ENCODE measurements around the gene SDR39U1.
A peak's percentile ranks its signal among the peaks of the same experiment; 100 is the strongest.

The SDR39U1 gene

DNA sequence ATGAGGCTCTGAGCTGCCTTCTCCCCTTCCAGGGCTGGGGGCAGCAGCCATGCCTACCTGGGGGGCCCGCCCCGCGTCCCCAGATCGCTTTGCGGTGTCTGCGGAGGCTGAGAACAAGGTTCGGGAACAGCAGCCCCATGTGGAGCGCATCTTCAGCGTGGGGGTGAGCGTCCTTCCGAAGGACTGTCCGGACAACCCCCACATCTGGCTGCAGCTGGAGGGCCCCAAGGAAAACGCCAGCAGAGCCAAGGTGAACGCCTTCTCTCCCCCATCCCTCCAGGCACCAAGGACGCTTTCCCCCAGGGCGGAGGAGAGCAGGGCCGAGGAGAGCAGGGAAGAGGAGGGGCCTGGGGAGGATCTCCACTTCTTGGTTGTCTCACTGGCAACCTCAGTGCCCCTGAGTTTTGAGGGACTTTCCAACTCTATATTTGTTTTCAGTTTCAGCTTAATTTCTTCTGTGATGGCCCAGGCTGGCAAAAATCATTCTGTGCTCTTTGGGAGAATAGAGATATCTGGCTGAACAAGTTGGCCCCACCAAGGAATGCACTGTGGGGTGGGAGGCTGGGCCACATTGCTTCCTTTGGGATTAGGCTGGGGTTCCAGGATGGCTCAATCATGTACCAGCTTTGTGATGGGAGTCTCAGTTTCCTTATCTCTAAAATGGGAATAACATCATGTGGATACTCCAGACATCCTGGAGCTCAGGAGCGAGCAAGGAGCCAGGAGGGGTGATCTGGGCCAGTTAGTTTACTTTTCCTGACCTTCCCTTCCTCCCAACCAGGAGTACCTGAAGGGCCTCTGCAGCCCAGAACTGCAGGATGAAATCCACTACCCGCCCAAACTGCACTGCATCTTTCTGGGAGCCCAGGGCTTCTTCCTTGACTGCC, 11.7 kb downstream of the SDR39U1 start:
- peaks cover 29% of the 10 kb centered on the region for H3K79me2 ChIP-seq (ENCODE audit: control insufficient read depth, low read length)
- peaks cover 6% of the 10 kb centered on the region; the same call in 1 of the 2 replicates for H4K20me1 ChIP-seq (ENCODE audit: control insufficient read depth, insufficient read depth, low read depth, low read length)
- peak overlapping the region; percentile 94 for H3K4me3 ChIP-seq (ENCODE audit: low read length)
- peak overlapping the region; percentile 94 for H3K4me2 ChIP-seq (ENCODE audit: low read length)
- peak overlapping the region; percentile 64 for H3K27ac ChIP-seq (ENCODE audit: low read depth, low read length)
- no peaks in the 10 kb centered on the region for H3K9me3 ChIP-seq (ENCODE audit: control insufficient read depth, insufficient read depth, low read length)
- no peaks in the 10 kb centered on the region for H3K9me2 ChIP-seq (replicated peaks; ENCODE audit: control insufficient read depth, low read length)
- no peaks in the 10 kb centered on the region for H3F3A ChIP-seq (ENCODE audit: control insufficient read depth, insufficient read depth)
- peaks cover 34% of the 10 kb centered on the region for H3K36me3 ChIP-seq (ENCODE audit: control insufficient read depth, low read length)
- H3K27me3 ChIP-seq (ENCODE audit: control insufficient read depth, low read length), result no peaks in the 10 kb centered on the region
- peaks cover 40% of the 10 kb centered on the region for H3K4me1 ChIP-seq (ENCODE audit: control insufficient read depth, low read length)
- TF ChIP-seq EZH2phosphoT487 (IDR thresholded peaks at IDR 0.05; ENCODE audit: borderline replicate concordance, low read length), result no peak
- TF ChIP-seq, protein P1, sequence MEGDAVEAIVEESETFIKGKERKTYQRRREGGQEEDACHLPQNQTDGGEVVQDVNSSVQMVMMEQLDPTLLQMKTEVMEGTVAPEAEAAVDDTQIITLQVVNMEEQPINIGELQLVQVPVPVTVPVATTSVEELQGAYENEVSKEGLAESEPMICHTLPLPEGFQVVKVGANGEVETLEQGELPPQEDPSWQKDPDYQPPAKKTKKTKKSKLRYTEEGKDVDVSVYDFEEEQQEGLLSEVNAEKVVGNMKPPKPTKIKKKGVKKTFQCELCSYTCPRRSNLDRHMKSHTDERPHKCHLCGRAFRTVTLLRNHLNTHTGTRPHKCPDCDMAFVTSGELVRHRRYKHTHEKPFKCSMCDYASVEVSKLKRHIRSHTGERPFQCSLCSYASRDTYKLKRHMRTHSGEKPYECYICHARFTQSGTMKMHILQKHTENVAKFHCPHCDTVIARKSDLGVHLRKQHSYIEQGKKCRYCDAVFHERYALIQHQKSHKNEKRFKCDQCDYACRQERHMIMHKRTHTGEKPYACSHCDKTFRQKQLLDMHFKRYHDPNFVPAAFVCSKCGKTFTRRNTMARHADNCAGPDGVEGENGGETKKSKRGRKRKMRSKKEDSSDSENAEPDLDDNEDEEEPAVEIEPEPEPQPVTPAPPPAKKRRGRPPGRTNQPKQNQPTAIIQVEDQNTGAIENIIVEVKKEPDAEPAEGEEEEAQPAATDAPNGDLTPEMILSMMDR (IDR thresholded peaks at IDR 0.05; ENCODE audit: low read depth, low read length, poor library complexity, severe bottlenecking), result no peak

DNA sequence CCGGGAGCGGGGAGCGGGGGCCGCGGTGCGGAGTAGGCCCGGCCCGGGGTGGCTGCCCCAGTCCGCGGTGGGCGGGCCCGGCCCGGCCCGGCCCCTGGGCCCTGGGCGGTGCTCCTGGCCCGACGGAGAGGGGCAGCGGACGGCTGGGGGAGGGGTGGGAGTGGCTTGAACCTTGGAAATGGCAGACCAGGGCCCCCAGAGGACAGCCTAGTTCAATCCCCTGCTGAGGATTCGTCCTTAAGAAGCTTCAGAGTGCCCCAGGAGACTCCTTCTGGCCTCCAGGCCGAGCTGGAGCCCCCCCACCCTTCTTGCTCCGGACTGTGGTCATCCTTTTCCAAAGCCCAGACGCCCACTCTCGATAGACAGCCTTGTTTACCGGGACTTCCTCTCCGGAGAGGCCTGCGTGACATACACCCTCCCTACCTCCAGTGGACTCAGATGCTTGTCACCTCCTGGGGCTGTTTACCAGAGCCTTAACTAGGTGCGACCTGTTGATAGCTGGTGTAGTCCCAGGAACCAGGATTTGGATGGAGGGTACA, 12.4 kb downstream of the SDR39U1 start:
- no peaks in the 10 kb centered on the region for H3K27me3 ChIP-seq (ENCODE audit: control insufficient read depth, low read length)
- H3K27ac ChIP-seq (ENCODE audit: low read depth, low read length), result peak overlapping the region; percentile 64
- peaks cover 29% of the 10 kb centered on the region for H3K79me2 ChIP-seq (ENCODE audit: control insufficient read depth, low read length)
- H3K9me3 ChIP-seq (ENCODE audit: control insufficient read depth, insufficient read depth, low read length), result no peaks in the 10 kb centered on the region
- peak overlapping the region; percentile 94 for H3K4me2 ChIP-seq (ENCODE audit: low read length)
- TF ChIP-seq EZH2phosphoT487 (IDR thresholded peaks at IDR 0.05; ENCODE audit: borderline replicate concordance, low read length), result no peak
- TF ChIP-seq, protein P1 (IDR thresholded peaks at IDR 0.05; ENCODE audit: low read depth, low read length, poor library complexity, severe bottlenecking), result no peak
- H3K36me3 ChIP-seq (ENCODE audit: control insufficient read depth, low read length), result peaks cover 33% of the 10 kb centered on the region
- peaks cover 6% of the 10 kb centered on the region; the same call in 1 of the 2 replicates for H4K20me1 ChIP-seq (ENCODE audit: control insufficient read depth, insufficient read depth, low read depth, low read length)
- no peaks in the 10 kb centered on the region for H3K9me2 ChIP-seq (replicated peaks; ENCODE audit: control insufficient read depth, low read length)
- no peaks in the 10 kb centered on the region for H3F3A ChIP-seq (ENCODE audit: control insufficient read depth, insufficient read depth)
- H3K4me1 ChIP-seq (ENCODE audit: control insufficient read depth, low read length), result peaks cover 45% of the 10 kb centered on the region
- peak overlapping the region; percentile 94 for H3K4me3 ChIP-seq (ENCODE audit: low read length)

- Histone ChIP-seq H3K4me1 (ENCODE audit: control insufficient read depth, low read length) (peaks cover 50% of the 10 kb centered on the region), H3K27me3 (ENCODE audit: control insufficient read depth, low read length) (no peaks in the 10 kb centered on the region), H3K79me2 (ENCODE audit: control insufficient read depth, low read length) (peaks cover 29% of the 10 kb centered on the region), H3K4me3 (ENCODE audit: low read length) (peak within 1 kb of the TSS; percentile 94), H3F3A (ENCODE audit: control insufficient read depth, insufficient read depth) (no peaks in the 10 kb centered on the region), H4K20me1 (ENCODE audit: control insufficient read depth, insufficient read depth, low read depth, low read length) (peaks cover 6% of the 10 kb centered on the region; the same call in 1 of the 2 replicates), H3K9me3 (ENCODE audit: control insufficient read depth, insufficient read depth, low read length) (no peaks in the 10 kb centered on the region), H3K9me2 (replicated peaks; ENCODE audit: control insufficient read depth, low read length) (no peaks in the 10 kb centered on the region), H3K27ac (ENCODE audit: low read depth, low read length) (peak within 1 kb of the TSS; percentile 64), H3K4me2 (ENCODE audit: low read length) (peak within 1 kb of the TSS; percentile 94), H3K36me3 (ENCODE audit: control insufficient read depth, low read length) (peaks cover 33% of the 10 kb centered on the region)
- TF ChIP-seq, protein P1 (IDR thresholded peaks at IDR 0.05; ENCODE audit: low read depth, low read length, poor library complexity, severe bottlenecking), result no peak
- TF ChIP-seq EZH2phosphoT487 (IDR thresholded peaks at IDR 0.05; ENCODE audit: borderline replicate concordance, low read length), result no peak
Measured at GRCh38 chr14:24429395-24430142, 13.0 kb downstream of the SDR39U1 start, which contains the start of the genes CBLN3 and KHNYN. TSS of gene CBLN3 (minus strand) at chr14:24429668. CDS start at chr14:24429054, 614 bp downstream. TSS of gene KHNYN (plus strand) at chr14:24429954. CDS start at chr14:24430731, 777 bp downstream.
